Muscle of leg (tissue), 11 donors: Measurements from ENCODE around the gene FA2H. TPM values are rescaled to one million over a fixed set of nuclear protein-coding genes. Genes with fewer than 3 reads are reported as not detected.

Source experiments
- DNase-seq: peaks from one replicate; pipeline ENCODE4 v3.0.0; 2013
- H3K27ac ChIP-seq: one replicate; pipeline ENCODE4 v1.5.1; 2013; ENCODE audit warnings: mild to moderate bottlenecking, low read length, control low read depth
- H3K27me3 ChIP-seq: one replicate; pipeline ENCODE4 v1.6.1; 2013; ENCODE audit warnings: low read length; ENCODE audit not compliant: control insufficient read depth, insufficient read depth
- H3K36me3 ChIP-seq: one replicate; pipeline ENCODE4 v1.6.1; 2013; ENCODE audit warnings: low read length; ENCODE audit not compliant: control insufficient read depth, insufficient read depth
- H3K4me1 ChIP-seq: one replicate; pipeline ENCODE4 v1.6.1; 2013; ENCODE audit warnings: low read length; ENCODE audit not compliant: control insufficient read depth, insufficient read depth
- H3K4me3 ChIP-seq: one replicate; pipeline ENCODE4 v1.5.1; 2013; ENCODE audit warnings: low read length, control low read depth
- H3K9me3 ChIP-seq: replicated peaks from 2 replicates; pipeline ENCODE4 v1.6.1; 2013; ENCODE audit warnings: low read depth, low read length; ENCODE audit not compliant: control insufficient read depth
- WGBS: methylation state at CpG from one replicate; pipeline ENCODE4 v1.1.5; 2013; ENCODE audit warnings: missing lambda C conversion rate; ENCODE audit not compliant: insufficient coverage; 5-methylcytosine and 5-hydroxymethylcytosine counted together
- polyA plus RNA-seq, 8 donors: library from polyadenylated mRNA; unstranded; fragments of 120-200 nt; gene quantifications; one replicate each; pipeline versions ENCODE4 v1.2.1 to v1.2.3, GENCODE V29; 2013; ENCODE audit warnings: inconsistent platforms in 1 of 8, low replicate concordance in 1 of 8; ENCODE audit not compliant: insufficient read length in 8 of 8, insufficient read depth in 1 of 8
- total RNA-seq: library from RNA; stranded (reverse); fragments of 120-200 nt; gene quantifications from one replicate; pipeline ENCODE4 v1.2.4, GENCODE V29; 2013

Gene FA2H
- total and polyA plus RNA-seq, 9 donors, result 0.09 to 1.9 (median 0.11) TPM; not detected in 4

- 75% methylated on average over 6 of the region's 7 CpGs for WGBS
- H3K4me3 ChIP-seq, result no peak overlapping the region
- no peak for DNase-seq
- no peaks in the 10 kb centered on the region for H3K4me1 ChIP-seq
- H3K36me3 ChIP-seq, result no peaks in the 10 kb centered on the region
- H3K9me3 ChIP-seq, result no peaks in the 10 kb centered on the region
- peaks cover 5% of the 10 kb centered on the region for H3K27me3 ChIP-seq
- H3K27ac ChIP-seq, result no peak overlapping the region
Measured at GRCh38 chr16:74745926-74746325, 28.7 kb downstream of the FA2H start.

- no peak for DNase-seq
- H3K4me3 ChIP-seq, result no peak overlapping the region
- 76% methylated on average over 5 of the region's 10 CpGs for WGBS
- no peak overlapping the region for H3K27ac ChIP-seq
- peaks cover 5% of the 10 kb centered on the region for H3K27me3 ChIP-seq
- H3K36me3 ChIP-seq, result no peaks in the 10 kb centered on the region
- H3K9me3 ChIP-seq, result no peaks in the 10 kb centered on the region
- H3K4me1 ChIP-seq, result no peaks in the 10 kb centered on the region
Measured at GRCh38 chr16:74745109-74745615, 29.5 kb downstream of the FA2H start.

GRCh38 chr16:74744566-74744965, 30.1 kb downstream of the FA2H start:
- Histone ChIP-seq H3K27me3 (peaks cover 2% of the 10 kb centered on the region), H3K9me3 (no peaks in the 10 kb centered on the region), H3K4me3 (no peak overlapping the region), H3K27ac (no peak overlapping the region), H3K36me3 (no peaks in the 10 kb centered on the region), H3K4me1 (no peaks in the 10 kb centered on the region)
- DNase-seq, result no peak
- WGBS, result 100% methylated on average over 2 of the region's 4 CpGs

GRCh38 chr16:74743668-74744299, 30.8 kb downstream of the FA2H start:
- Histone ChIP-seq H3K36me3 (no peaks in the 10 kb centered on the region), H3K27ac (no peak overlapping the region), H3K4me1 (no peaks in the 10 kb centered on the region), H3K27me3 (peaks cover 2% of the 10 kb centered on the region), H3K9me3 (no peaks in the 10 kb centered on the region), H3K4me3 (no peak overlapping the region)
- no peak for DNase-seq
- WGBS, result 56% methylated on average over 8 of the region's 15 CpGs

GRCh38 chr16:74743045-74743667, 31.5 kb downstream of the FA2H start:
- Histone ChIP-seq H3K36me3 (no peaks in the 10 kb centered on the region), H3K9me3 (no peaks in the 10 kb centered on the region), H3K4me3 (no peak overlapping the region), H3K4me1 (no peaks in the 10 kb centered on the region), H3K27ac (no peak overlapping the region), H3K27me3 (peaks cover 2% of the 10 kb centered on the region)
- DNase-seq, result no peak
- 32% methylated on average over 4 of the region's 8 CpGs for WGBS

- Histone ChIP-seq H3K9me3 (no peaks in the 10 kb centered on the region), H3K4me3 (no peak overlapping the region), H3K36me3 (no peaks in the 10 kb centered on the region), H3K27me3 (peaks cover 2% of the 10 kb centered on the region), H3K27ac (no peak overlapping the region), H3K4me1 (no peaks in the 10 kb centered on the region)
- WGBS, result 43% methylated on average over 5 of the region's 10 CpGs
- peak; percentile 36 for DNase-seq
Measured at GRCh38 chr16:74742051-74742481, 32.6 kb downstream of the FA2H start.

- H3K4me1 ChIP-seq, result no peaks in the 10 kb centered on the region
- no peak for DNase-seq
- WGBS, result 84% methylated on average over 13 of the region's 13 CpGs
- no peaks in the 10 kb centered on the region for H3K36me3 ChIP-seq
- H3K27ac ChIP-seq, result no peak overlapping the region
- H3K9me3 ChIP-seq, result no peaks in the 10 kb centered on the region
- peaks cover 2% of the 10 kb centered on the region for H3K27me3 ChIP-seq
- H3K4me3 ChIP-seq, result no peak overlapping the region
Measured at GRCh38 chr16:74740795-74741304, 33.8 kb downstream of the FA2H start.

- H3K36me3 ChIP-seq, result no peaks in the 10 kb centered on the region
- 45% methylated on average over 6 of the region's 6 CpGs for WGBS
- H3K27me3 ChIP-seq, result peaks cover 3% of the 10 kb centered on the region
- H3K9me3 ChIP-seq, result no peaks in the 10 kb centered on the region
- no peak overlapping the region for H3K27ac ChIP-seq
- H3K4me3 ChIP-seq, result no peak overlapping the region
- H3K4me1 ChIP-seq, result no peaks in the 10 kb centered on the region
- DNase-seq, result no peak
Measured at GRCh38 chr16:74739275-74739674, 35.3 kb downstream of the FA2H start.

- Histone ChIP-seq H3K4me3 (no peak overlapping the region), H3K36me3 (no peaks in the 10 kb centered on the region), H3K27ac (no peak overlapping the region), H3K27me3 (peaks cover 3% of the 10 kb centered on the region), H3K4me1 (no peaks in the 10 kb centered on the region), H3K9me3 (no peaks in the 10 kb centered on the region)
- no peak for DNase-seq
- 75% methylated on average over 9 of the region's 11 CpGs for WGBS
Measured at GRCh38 chr16:74738816-74739215, 35.8 kb downstream of the FA2H start.

- Histone ChIP-seq H3K9me3 (no peaks in the 10 kb centered on the region), H3K4me3 (no peak overlapping the region), H3K4me1 (no peaks in the 10 kb centered on the region), H3K27ac (no peak overlapping the region), H3K36me3 (no peaks in the 10 kb centered on the region), H3K27me3 (peaks cover 2% of the 10 kb centered on the region)
- DNase-seq, result no peak
- WGBS, result 38% methylated on average over 7 of the region's 10 CpGs
Measured at GRCh38 chr16:74738113-74738541, 36.5 kb downstream of the FA2H start.
